GM19438 (cell line): ENCODE measurements around the gene TTYH3.
"Not testable (repeated sequence)": the region's sequence is repeated elsewhere in the genome, so short reads cannot be mapped to it uniquely, and the experiment has no call there.

Experiments
- ATAC-seq: cut with Tn5 transposase; IDR thresholded peaks from one replicate; pipeline ENCODE4 v1.9.1; 2021; ENCODE audit warnings: low read depth; ENCODE audit not compliant: unreplicated experiment

Gene TTYH3

GRCh38 chr7:2631946-2632732, at the start of gene TTYH3:
TTYH3 (plus strand) TSS chr7:2631986; CDS start chr7:2632156, 170 bp downstream.
- ATAC-seq, result peak; percentile 29

- no peak for ATAC-seq
These were observed 49.6 kb upstream of the TTYH3 start for GRCh38 chr7:2582006-2582735.

- ATAC-seq, result no peak
These were observed 47.8 kb upstream of the TTYH3 start for GRCh38 chr7:2583798-2584580.

GRCh38 chr7:2585446-2585845, 46.3 kb upstream of the TTYH3 start:
- ATAC-seq, result no peak

GRCh38 chr7:2586326-2587020, 45.3 kb upstream of the TTYH3 start:
- ATAC-seq, result no peak

GRCh38 chr7:2587134-2587533, 44.7 kb upstream of the TTYH3 start:
- ATAC-seq, result no peak

GRCh38 chr7:2587778-2588177, 44.0 kb upstream of the TTYH3 start:
- ATAC-seq, result no peak

- ATAC-seq, result no peak
These were observed 42.4 kb upstream of the TTYH3 start for GRCh38 chr7:2589341-2589740.

- ATAC-seq, result not testable (repeated sequence)
These were observed 41.8 kb upstream of the TTYH3 start for GRCh38 chr7:2589941-2590340.

- ATAC-seq, result no peak
These were observed 39.4 kb upstream of the TTYH3 start for GRCh38 chr7:2592375-2592865.

- no peak for ATAC-seq
These were observed 38.6 kb upstream of the TTYH3 start for GRCh38 chr7:2593036-2593727.

GRCh38 chr7:2594599-2594998, 37.2 kb upstream of the TTYH3 start:
- no peak for ATAC-seq

GRCh38 chr7:2595258-2595860, 36.4 kb upstream of the TTYH3 start:
- ATAC-seq, result no peak

GRCh38 chr7:2596464-2597272, 35.1 kb upstream of the TTYH3 start:
- ATAC-seq, result no peak

- no peak for ATAC-seq
These were observed 34.5 kb upstream of the TTYH3 start for GRCh38 chr7:2597273-2597640.

GRCh38 chr7:2598154-2598823, 33.5 kb upstream of the TTYH3 start:
- no peak for ATAC-seq

GRCh38 chr7:2601065-2601464, 30.7 kb upstream of the TTYH3 start:
- no peak for ATAC-seq

GRCh38 chr7:2601907-2602306, 29.9 kb upstream of the TTYH3 start:
- ATAC-seq, result no peak
